IMR-90 (cell line): ENCODE results near the gene ARHGEF3. TPM values are rescaled to one million over a fixed set of nuclear protein-coding genes. Genes with fewer than 3 reads are reported as not detected.

Source experiments
- ATAC-seq: fragments of 200-7000 bp; cut with Tn5 transposase; 2 replicates; pipeline ENCODE4 v1.9.1; 2020; ENCODE audit warnings: low read depth, mild to moderate bottlenecking, moderate library complexity
- BruUV-seq: library from RNA; stranded (reverse); fragments of 400-500 nt; replicated peaks from 2 replicates; lab custom pipeline; 2021; lab: Mats Ljungman, UMichigan
- CTCF ChIA-PET: fragments of 300-600 bp; formaldehyde crosslinking; extraction: SDS; loops from one replicate; lab custom pipeline; 2021; ENCODE audit warnings: antibody characterized with exemption; lab: Yijun Ruan, JAX
- POLR2A ChIA-PET: fragments of 300-600 bp; sonication (Branson Sonifier 250); formaldehyde crosslinking; loops from one replicate; lab custom pipeline; 2022; ENCODE audit warnings: antibody characterized with exemption; ENCODE audit not compliant: unreplicated experiment; lab: Charles Lee
- DNase-seq: peaks from one replicate; pipeline ENCODE4 v3.0.0; 2013
- H2AFZ ChIP-seq: replicated peaks from 2 replicates; pipeline ENCODE3; 2013; ENCODE audit warnings: low read length, mild to moderate bottlenecking; ENCODE audit not compliant: poor library complexity
- H2AK5ac ChIP-seq: 2 replicates; pipeline ENCODE4 v1.6.1; 2013; ENCODE audit warnings: low read depth, low read length, inconsistent platforms
- H2AK9ac ChIP-seq: replicated peaks from 2 replicates; pipeline ENCODE3; 2013; ENCODE audit warnings: mild to moderate bottlenecking, low read depth, low read length, moderate library complexity; ENCODE audit not compliant: poor library complexity
- H2BK120ac ChIP-seq: 2 replicates; pipeline ENCODE4 v1.6.1; 2013; ENCODE audit warnings: low read depth, low read length, inconsistent platforms
- H2BK15ac ChIP-seq: 3 replicates; pipeline ENCODE4 v1.6.1; 2013; ENCODE audit warnings: low read depth, low read length, inconsistent platforms
- H2BK20ac ChIP-seq: 2 replicates; pipeline ENCODE4 v1.6.1; 2013; ENCODE audit warnings: low read depth, mild to moderate bottlenecking, inconsistent platforms, low read length, moderate library complexity
- H2BK5ac ChIP-seq: 2 replicates; pipeline ENCODE4 v1.6.1; 2013; ENCODE audit warnings: mild to moderate bottlenecking, low read depth, low read length, inconsistent platforms; ENCODE audit not compliant: poor library complexity, severe bottlenecking
- H3K14ac ChIP-seq: replicated peaks from 2 replicates; pipeline ENCODE4 v1.6.1; 2013; ENCODE audit warnings: low read depth, low read length, inconsistent platforms
- H3K18ac ChIP-seq: 2 replicates; pipeline ENCODE4 v1.6.1; 2013; ENCODE audit warnings: low read depth, low read length, control low read depth
- H3K23ac ChIP-seq: 2 replicates; pipeline ENCODE4 v1.6.1; 2013; ENCODE audit warnings: low read depth, low read length, inconsistent platforms
- H3K27ac ChIP-seq: 2 replicates; pipeline ENCODE4 v1.5.1; 2013; ENCODE audit warnings: mild to moderate bottlenecking, control low read depth, low read length; ENCODE audit not compliant: insufficient read depth
- H3K27me3 ChIP-seq: 2 replicates; pipeline ENCODE4 v1.6.1; 2013; ENCODE audit warnings: low read length; ENCODE audit not compliant: control insufficient read depth, insufficient read depth
- H3K36me3 ChIP-seq: 2 replicates; pipeline ENCODE4 v1.6.1; 2013; ENCODE audit warnings: low read length, mixed read lengths; ENCODE audit not compliant: control insufficient read depth, insufficient read depth
- H3K4ac ChIP-seq: 2 replicates; pipeline ENCODE4 v1.6.1; 2013; ENCODE audit warnings: low read depth, low read length, inconsistent platforms
- H3K4me1 ChIP-seq: 2 replicates; pipeline ENCODE4 v1.6.1; 2013; ENCODE audit warnings: low read length, mixed read lengths; ENCODE audit not compliant: control insufficient read depth, insufficient read depth
- H3K4me2 ChIP-seq: 2 replicates; pipeline ENCODE4 v1.6.1; 2013; ENCODE audit warnings: low read depth, mild to moderate bottlenecking, control low read depth, low read length, moderate library complexity
- H3K4me3 ChIP-seq: 2 replicates; pipeline ENCODE4 v1.5.1; 2013; ENCODE audit warnings: low read depth, mild to moderate bottlenecking, control low read depth, low read length, moderate library complexity; ENCODE audit not compliant: insufficient read depth
- H3K56ac ChIP-seq: 2 replicates; pipeline ENCODE4 v1.6.1; 2013; ENCODE audit warnings: low read length, inconsistent platforms; ENCODE audit not compliant: insufficient read depth; ENCODE audit errors: extremely low read depth
- H3K79me1 ChIP-seq, 2 experiments: 2 replicates each; pipeline ENCODE4 v1.6.1; 2013; ENCODE audit warnings: low read length in 2 of 2, inconsistent platforms in 1 of 2, low read depth in 1 of 2
- H3K9ac ChIP-seq: 2 replicates; pipeline ENCODE4 v1.6.1; 2013; ENCODE audit warnings: low read depth, low read length, control low read depth
- H3K9me1 ChIP-seq: 2 replicates; pipeline ENCODE4 v1.6.1; 2013; ENCODE audit warnings: low read length, inconsistent platforms; ENCODE audit not compliant: insufficient read depth
- H3K9me3 ChIP-seq: 2 replicates; pipeline ENCODE4 v1.6.1; 2013; ENCODE audit warnings: low read length; ENCODE audit not compliant: control insufficient read depth, insufficient read depth
- H4K20me1 ChIP-seq: 2 replicates; pipeline ENCODE4 v1.6.1; 2013; ENCODE audit warnings: low read length, inconsistent platforms; ENCODE audit not compliant: insufficient read depth
- H4K5ac ChIP-seq: 2 replicates; pipeline ENCODE4 v1.6.1; 2013; ENCODE audit warnings: mild to moderate bottlenecking, low read depth, low read length, control low read depth
- H4K8ac ChIP-seq, 2 experiments: 2 replicates each; pipeline ENCODE4 v1.6.1; 2013; ENCODE audit warnings: low read depth in 2 of 2, low read length in 2 of 2, control low read depth in 1 of 2, inconsistent platforms in 1 of 2
- H4K91ac ChIP-seq: 2 replicates; pipeline ENCODE4 v1.6.1; 2013; ENCODE audit warnings: low read depth, low read length, inconsistent platforms; ENCODE audit not compliant: insufficient read depth
- WGBS, 2 experiments: methylation state at CpG; one replicate each; pipeline versions ENCODE4 v1.1.5 to v1.1.7; 2013; ENCODE audit warnings: missing lambda C conversion rate in 2 of 2; ENCODE audit not compliant: insufficient read length in 1 of 2; ENCODE audit errors: extremely low coverage in 2 of 2; 5-methylcytosine and 5-hydroxymethylcytosine counted together
- dilution Hi-C: fragments of 300-500 bp; cut with HindIII; formaldehyde crosslinking; loops from one replicate; pipeline ENCODE4 v1.14.3; 2018; ENCODE audit warnings: low sequenced_read_pairs; ENCODE audit not compliant: unreplicated experiment
- in situ Hi-C: fragments of 300-500 bp; cut with MboI; formaldehyde crosslinking; loops from 3 replicates; pipeline ENCODE4 v1.14.3; 2019; ENCODE audit warnings: low sequenced_read_pairs, inconsistent platforms, mixed read lengths
- intact Hi-C: fragments of 100-400 bp; cut with micrococcal nuclease; formaldehyde crosslinking; loops from 2 replicates; pipeline ENCODE4 v1.10.0; 2022
- polyA plus RNA-seq, 3 experiments: library from polyadenylated mRNA; depleted of rRNA; stranded (reverse); fragments of >200 nt; gene quantifications; 2 replicates each; pipeline ENCODE4 v1.2.3, GENCODE V29; 2012; ENCODE audit warnings: low replicate concordance in 1 of 3
- total RNA-seq: library from RNA; depleted of rRNA; stranded (reverse); fragments of >200 nt; gene quantifications from 2 replicates; pipeline ENCODE4 v1.2.3, GENCODE V29; 2012
- TF ChIP-seq, protein P1 (sequence below): fragments of 150-350 bp; IDR thresholded peaks from 2 replicates; pipeline ENCODE4 v1.6.1; 2017; ENCODE audit warnings: mild to moderate bottlenecking, antibody characterized with exemption, low read length, low read depth

The ARHGEF3 gene
- total and polyA plus RNA-seq, 2 of the 4 experiments (the other 2 are of a cell fraction) = 2.1 to 2.3 TPM

DNA sequence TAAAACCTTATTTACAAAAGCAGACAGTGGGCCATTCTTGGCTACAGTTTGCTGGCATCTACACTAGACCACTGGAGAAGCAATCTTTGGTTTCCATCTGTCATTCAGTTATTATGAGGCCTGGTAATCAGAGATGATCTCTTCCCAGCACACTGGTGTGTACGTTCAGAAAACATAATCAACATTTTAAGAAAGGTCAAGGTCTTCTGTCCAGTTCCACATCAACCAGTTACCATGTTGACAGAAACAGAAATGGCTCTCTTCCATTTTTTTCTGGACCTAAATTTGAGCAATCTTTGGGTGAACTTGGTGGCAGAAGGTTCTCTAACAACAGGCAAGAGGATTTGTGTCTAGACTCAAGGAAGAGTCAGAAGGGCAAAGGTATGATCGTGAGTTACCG lies 29.8 kb upstream of the ARHGEF3 start:
- intact Hi-C loops = no loop called here
- POLR2A ChIA-PET = no interaction called here
- Histone ChIP-seq H2BK5ac (no peak overlapping the region), H4K20me1 (no peaks in the 10 kb centered on the region), H3K4me2 (no peak overlapping the region), H3K14ac (no peak overlapping the region), H4K5ac (no peak overlapping the region), H2BK20ac (no peak overlapping the region), H2BK120ac (no peak overlapping the region), H3K9ac (no peak overlapping the region), H2AFZ (no peak overlapping the region), H3K4ac (no peak overlapping the region), H3K23ac (no peak overlapping the region), H3K9me1 (peaks cover 3% of the 10 kb centered on the region; the same call in 1 of the 2 replicates), H2AK9ac (no peak overlapping the region), H3K27me3 (no peaks in the 10 kb centered on the region; the same call in 1 of the 2 replicates), H3K18ac (no peak overlapping the region), H3K27ac (no peak overlapping the region), H4K8ac (no peak overlapping the region), H3K4me3 (no peak overlapping the region), H3K4me1 (no peaks in the 10 kb centered on the region), H3K56ac (no peak overlapping the region), H2AK5ac (no peak overlapping the region), H3K79me1 (no peaks in the 10 kb centered on the region), H3K36me3 (no peaks in the 10 kb centered on the region), H4K91ac (no peak overlapping the region), H3K9me3 (no peaks in the 10 kb centered on the region), H2BK15ac (no peak overlapping the region)
- WGBS, 2 experiments = 100% methylated on average over 1 of the region's 3 CpGs; no CpG with 5 or more reads in 1 of the 2 experiments
- CTCF ChIA-PET = no interaction called here
- ATAC-seq (no peak), DNase-seq (no peak)
- BruUV-seq = no TSS peak
- dilution Hi-C loops = no loop called here
- TF ChIP-seq, protein P1, sequence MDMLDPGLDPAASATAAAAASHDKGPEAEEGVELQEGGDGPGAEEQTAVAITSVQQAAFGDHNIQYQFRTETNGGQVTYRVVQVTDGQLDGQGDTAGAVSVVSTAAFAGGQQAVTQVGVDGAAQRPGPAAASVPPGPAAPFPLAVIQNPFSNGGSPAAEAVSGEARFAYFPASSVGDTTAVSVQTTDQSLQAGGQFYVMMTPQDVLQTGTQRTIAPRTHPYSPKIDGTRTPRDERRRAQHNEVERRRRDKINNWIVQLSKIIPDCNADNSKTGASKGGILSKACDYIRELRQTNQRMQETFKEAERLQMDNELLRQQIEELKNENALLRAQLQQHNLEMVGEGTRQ = no peak
- in situ Hi-C loops = no loop called here
